ENCODE data around the gene PQBP1. TPM values are rescaled to one million over a fixed set of nuclear protein-coding genes. Genes with fewer than 3 reads are reported as not detected.
A peak's percentile ranks its signal among the peaks of the same experiment; 100 is the strongest.
"Not testable (repeated sequence)": the region's sequence is repeated elsewhere in the genome, so short reads cannot be mapped to it uniquely, and the experiment has no call there.

PQBP1 gene, protein sequence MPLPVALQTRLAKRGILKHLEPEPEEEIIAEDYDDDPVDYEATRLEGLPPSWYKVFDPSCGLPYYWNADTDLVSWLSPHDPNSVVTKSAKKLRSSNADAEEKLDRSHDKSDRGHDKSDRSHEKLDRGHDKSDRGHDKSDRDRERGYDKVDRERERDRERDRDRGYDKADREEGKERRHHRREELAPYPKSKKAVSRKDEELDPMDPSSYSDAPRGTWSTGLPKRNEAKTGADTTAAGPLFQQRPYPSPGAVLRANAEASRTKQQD
- 53.0 and 61.4 TPM in 2 replicates for total RNA-seq (2014; rRNA removed; shearing (Covaris generic))

DNA sequence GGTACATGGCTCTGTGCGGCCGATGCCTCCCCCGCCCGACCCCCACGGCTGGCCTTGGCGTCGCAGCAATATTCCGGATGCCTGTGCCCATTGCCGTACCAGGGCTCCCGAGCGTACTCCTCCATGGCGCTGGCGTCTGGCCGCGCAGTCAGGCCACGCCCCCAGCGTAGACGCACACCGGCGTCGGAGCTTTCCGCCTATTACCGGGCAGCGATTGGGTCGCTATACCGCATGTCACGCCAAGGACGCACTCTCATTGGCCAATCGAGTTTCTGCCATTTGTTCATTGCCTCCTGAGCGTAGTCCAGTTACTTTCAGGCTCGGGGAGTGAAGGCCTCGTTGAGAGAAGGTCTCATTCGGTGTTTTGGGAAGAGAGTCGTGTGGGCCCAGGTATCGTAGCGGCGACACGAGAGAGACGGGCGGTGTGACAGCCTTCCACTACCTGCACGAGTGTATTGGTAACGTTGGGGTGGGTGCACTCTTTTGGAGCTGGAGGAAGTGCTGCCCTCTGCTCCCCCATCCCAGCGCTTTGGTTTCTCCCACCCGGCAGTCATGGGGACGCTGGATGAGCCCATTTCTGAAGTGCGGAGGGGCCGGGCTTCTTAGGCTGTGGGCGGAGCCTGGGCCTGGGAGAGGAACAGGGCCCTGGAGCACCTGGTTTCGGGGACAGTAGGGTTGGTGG is at the start of gene PQBP1, which contains the start of gene TIMM17B:
PQBP1 (plus strand) TSS at position 306 of the 682 bp plus-strand sequence. CDS start 580 bp downstream, outside the sequence.
TIMM17B (minus strand) TSS at position 144 of the 682 bp plus-strand sequence; CDS start at position 125, 19 bp downstream.
- peak; percentile 97 for DNase-seq (ENCODE audit: low spot score)

DNA sequence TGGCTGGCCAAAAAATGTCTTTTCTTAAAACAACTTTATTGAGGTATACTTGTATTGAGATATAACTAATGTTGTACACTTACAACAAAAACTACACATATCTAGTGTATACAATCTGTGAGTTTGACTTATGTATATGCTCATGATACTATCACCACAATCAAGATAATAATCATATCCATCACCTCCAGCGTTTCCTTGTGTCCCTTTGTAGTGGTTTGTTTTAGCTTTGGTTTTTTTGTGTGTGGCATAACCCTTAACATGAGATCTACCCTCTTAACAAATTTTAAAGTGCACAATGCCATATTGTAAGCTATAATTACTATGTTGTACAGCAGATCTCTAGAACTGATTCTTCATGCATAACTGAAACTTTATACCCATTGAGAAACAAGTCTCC is 48.9 kb upstream of the PQBP1 start:
- no peak for DNase-seq (ENCODE audit: low spot score)

DNA sequence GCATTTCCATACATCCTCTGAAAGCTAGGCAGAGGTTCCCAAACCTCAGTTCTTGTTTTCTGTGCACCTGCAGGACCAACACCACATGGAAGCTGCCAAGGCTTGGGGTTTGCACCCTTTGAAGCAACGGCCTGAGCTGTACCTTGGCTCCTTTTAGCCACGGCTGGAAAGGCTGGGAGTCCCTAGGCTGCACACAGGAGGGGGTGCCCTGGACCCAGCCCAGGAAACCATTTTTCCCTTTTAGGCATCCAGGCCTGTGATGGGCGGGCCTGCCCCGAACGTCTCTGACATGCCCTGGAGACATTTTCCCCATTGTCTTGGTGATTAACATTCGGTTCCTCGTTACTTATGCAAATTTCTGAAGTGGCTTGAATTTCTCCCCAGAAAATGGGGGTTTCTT is 44.9 kb upstream of the PQBP1 start:
- DNase-seq (ENCODE audit: low spot score): no peak

DNA sequence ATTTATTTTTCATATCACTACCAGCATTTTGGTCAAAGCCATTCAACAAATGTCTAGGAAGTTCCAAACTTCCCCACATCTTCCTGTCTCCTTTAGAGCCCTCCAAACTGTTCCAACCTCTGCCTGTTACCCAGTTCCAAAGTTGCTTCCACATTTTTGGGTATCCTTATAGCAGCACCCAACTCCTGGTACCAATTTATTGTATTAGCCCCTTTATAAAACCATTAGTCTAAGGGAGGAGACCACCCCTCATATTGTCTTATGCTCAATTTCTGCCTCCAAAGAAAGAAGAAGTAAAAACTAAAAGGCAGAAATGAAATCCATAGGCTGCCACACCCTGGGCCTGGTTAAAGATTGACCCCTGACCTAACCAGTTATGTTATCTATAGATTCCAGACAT is 44.2 kb upstream of the PQBP1 start:
- DNase-seq (ENCODE audit: low spot score): not testable (repeated sequence)

DNA sequence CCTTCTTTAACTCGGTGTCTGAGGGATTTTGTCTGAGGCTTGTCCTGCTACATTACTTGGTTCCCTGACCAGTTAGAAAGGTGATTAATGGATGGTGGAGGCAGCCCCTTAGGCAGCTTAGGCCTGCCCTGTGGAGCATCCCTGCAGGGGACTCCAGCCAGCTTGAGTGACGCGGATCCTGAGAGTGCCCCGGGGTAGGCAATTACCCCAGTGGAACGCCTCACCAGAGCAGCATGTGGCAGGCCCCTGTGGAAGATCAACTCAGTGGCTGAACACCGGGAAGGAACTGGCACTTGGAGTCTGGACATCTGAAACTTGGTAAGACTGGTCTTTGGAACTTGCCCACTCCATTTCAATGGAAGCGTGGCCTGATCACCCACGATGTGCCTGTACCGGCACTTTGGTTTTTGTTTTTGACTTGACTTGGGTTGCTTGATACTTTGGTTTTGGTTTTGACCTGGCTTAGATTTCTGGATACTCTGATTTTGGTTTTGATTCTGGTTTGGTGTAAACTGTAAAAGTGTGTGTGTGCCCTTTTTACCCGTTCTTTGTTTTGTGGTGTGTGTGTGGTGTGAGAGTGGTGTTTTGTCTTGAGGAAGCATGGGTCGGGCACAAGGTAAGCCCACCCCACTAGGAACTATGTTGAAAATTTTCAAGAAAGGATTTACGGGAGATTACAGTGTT is 43.5 kb upstream of the PQBP1 start:
- not testable (repeated sequence) for DNase-seq (ENCODE audit: low spot score)

DNA sequence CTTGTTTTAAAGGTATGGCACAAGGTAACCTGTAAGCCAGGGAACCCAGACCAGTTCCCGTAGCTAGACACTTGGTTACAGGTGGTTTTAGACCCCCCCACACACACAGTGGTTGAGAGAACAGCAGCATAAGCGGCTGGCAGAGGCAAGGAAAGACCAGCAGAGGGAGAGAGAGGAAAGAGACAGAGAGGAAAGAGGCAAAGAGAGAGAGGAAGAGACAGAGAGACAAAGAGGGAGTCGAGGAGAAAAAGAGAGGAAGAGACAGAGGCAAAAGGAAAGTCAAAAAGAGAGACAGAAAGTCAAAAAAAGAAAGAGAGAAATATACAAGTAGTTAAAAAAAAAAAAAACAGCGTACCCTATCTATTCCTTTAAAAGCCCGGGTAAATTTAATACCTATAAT is 42.8 kb upstream of the PQBP1 start:
- no peak for DNase-seq (ENCODE audit: low spot score)

DNA sequence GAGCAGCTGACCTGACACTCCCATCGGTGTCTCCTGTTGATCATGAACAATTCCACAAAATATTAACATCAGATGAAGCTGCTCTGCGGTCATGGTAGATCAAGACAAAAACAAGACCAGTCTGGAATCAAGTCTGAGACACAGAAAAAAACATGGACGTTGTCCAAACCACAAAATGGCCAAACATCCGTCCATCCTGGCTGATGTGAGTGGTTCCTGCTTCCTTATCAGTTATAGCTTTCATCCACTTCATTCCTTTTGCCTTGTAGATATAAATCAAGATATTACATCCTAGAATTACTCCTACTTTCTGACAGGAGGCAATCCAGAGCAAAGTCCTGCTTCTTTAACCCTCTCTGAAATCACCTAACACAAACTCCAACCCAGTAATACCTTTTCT is 33.5 kb upstream of the PQBP1 start:
- peak; percentile 41 for DNase-seq (ENCODE audit: low spot score)

DNA sequence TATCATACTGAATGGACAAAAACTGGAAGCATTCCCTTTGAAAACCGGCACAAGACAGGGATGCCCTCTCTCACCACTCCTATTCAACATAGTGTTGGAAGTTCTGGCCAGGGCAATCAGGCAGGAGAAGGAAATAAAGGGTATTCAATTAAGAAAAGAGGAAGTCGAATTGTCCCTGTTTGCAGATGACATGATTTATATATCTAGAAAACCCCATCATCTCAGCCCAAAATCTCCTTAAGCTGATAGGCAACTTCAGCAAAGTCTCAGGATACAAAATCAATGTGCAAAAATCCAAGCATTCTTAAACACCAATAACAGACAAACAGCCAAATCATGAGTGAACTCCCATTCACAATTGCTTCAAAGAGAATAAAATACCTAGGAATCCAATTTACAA is 25.7 kb upstream of the PQBP1 start:
- not testable (repeated sequence) for DNase-seq (ENCODE audit: low spot score)

DNA sequence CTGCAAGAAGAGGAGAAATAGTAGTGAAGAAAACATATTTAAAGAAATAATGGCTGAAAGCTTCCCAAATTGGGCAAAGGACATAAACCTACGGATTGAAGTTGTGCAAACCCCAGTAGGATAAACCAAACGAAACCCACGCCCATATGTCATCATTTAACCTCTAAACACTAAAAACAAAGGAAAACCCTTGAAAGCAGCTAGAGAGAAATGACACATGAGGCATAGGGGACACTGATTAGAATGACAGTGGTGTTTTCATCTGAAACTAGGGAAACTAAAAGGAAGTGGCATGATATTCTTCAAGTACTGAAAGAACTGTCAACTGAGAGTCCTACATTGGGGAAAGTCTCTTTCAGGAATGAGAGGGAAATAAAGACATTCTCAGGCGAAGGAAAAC is 20.8 kb upstream of the PQBP1 start:
- not testable (repeated sequence) for DNase-seq (ENCODE audit: low spot score)

DNA sequence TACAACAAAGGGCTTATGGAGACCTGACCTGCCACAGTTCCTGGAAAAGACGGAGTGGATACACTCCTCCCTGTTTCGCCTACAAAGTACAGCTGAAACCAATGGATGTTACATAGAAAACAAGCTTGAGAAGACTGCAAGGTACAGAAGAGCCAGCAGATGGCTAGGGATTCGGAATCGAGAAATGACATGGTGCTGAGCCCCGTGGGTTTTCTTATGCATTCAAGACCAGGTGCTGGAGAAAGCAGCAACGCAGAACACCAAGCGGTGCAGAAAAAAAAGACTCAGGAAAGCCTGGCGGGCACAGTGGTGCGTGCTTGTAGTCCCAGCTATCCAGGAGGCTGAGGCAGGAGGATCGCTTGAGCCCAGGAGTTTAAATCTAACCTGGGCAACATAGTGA is 14.0 kb upstream of the PQBP1 start:
- no peak for DNase-seq (ENCODE audit: low spot score)

DNA sequence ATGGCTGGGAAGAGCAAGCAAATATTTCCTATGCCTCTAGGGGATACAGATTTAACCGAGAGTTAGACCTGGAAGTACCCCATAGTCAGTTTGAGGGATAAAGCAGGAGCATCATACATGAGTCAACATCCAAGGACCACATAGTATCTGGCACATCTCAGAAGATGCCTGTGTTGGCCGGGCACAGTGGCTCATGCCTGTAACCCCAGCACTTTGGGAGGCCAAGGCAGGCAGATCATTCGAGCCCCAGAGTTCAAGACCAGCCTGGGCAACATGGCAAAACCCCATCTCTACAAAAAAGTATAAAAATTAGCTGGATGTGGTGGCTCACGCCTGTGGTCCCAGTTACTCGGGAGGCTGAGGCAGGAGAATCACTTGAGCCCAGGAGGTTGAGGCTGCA is 11.1 kb upstream of the PQBP1 start:
- DNase-seq (ENCODE audit: low spot score): not testable (repeated sequence)

DNA sequence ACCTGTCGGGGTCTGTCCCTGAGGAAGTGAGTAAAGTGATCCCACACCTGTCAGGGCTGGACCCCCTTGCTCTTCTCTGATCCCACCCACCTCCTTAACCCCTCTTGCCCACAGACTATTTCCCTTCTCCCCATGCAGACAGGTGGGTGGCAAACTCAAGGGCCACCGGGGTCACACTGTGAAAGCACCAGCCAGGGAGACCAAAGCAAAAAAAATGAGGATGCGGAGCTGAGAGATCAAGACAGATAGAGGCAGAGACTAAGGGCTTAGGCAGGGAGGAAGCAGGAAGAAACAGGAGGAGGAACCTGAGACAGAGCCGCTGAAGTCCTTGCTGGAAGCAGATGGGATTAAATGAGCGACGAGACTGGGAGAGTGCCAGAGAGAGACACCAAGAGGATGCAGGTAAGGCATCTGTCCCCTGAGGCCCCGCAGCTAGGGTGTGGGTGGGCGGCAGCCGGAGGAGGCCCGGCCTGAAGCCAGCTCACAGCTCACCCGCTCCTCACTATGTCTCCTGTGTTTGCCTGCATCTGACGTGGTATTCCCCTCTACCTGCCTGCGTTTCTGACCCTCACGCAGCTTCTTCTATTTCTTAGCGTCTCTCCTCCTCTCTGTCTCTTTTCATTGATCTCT is 7.3 kb upstream of the PQBP1 start:
- DNase-seq (ENCODE audit: low spot score): no peak

DNA sequence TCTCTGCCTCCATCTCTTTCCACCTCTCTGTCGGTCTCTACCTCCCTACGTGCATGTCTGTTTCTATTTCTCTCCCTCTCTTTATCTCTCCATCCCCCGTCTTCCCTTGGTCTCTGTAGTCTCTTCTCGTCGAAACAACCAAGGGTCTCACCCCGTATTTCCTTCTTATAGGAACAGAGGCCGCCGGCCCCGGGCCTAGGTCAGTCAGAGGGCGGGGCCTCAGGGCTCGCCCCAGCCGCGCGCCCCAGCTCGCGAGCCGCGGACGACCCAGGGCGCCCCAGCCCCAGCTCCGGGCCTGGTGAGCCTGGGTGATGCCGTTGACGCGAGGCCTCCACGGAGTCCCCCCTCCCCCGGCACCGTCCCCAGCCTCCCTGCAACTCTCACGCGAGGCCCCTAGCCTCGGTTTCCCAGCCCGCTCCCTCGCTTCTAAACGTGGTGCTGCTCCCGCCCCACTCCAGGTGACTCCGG is 6.8 kb upstream of the PQBP1 start:
- DNase-seq (ENCODE audit: low spot score): no peak

DNA sequence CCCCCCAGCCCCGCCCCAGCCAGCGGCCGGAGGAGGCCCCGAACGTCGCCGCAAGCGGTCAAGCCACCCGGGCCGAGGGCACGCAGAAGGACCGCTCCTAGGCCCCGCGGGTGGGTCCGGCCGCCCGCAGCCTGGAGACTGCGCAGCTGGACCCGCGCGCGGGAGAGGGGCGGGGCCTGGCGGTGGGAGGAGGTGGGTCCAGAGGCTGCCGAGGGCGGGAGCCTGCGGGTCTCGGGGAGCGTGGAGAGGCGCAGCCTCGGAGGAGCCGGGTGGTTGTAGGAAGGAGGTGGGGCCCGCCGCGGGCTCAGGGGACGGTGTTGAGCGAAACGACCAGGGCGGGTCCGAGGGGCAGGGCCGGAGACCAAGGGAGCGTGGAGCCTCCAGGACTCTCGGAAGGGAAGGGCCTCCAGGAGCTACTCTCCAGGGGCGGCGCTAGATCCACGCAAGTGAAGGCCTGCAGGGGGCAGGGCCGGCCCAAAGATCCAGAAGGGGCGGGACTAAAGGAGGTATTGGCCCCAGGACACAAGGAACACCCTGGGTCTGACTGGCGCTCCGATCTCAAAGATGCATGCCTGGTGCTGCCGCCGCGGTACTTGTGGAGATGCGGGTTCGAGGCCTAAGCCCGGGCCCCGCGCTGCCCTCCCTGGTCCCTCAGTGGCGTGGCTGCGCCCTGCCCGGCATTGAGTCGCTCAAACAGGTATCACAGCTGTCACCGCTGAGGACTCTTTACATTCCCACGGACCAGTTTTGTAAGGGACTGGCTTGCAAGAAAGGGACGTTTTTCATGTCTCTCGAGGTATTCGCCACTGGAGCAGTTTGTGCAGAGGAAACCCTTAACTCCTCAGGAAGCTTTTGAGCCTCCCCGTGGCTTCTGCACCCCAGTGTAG is 6.1 kb upstream of the PQBP1 start:
- peak; percentile 77 for DNase-seq (ENCODE audit: low spot score)

DNA sequence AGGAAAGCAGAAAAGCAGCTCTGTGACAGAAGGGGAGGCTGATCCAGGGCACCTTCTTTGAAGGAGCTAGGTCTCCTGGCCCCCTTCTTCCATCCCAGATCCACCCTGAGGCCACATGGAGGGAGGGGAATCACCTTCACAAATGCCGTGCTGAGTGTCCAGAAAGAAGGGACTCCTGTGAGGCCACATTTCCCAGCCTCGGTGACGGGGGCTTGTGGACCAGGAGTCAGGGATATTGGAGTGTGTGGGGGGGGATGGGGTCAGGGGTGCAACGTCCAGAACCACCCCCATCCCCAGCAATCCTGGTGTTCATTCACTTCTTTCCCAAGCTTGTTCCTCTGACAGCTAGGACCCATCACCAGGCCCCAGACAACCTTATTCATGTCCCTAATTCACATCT is 4.8 kb upstream of the PQBP1 start:
- DNase-seq (ENCODE audit: low spot score): no peak

DNA sequence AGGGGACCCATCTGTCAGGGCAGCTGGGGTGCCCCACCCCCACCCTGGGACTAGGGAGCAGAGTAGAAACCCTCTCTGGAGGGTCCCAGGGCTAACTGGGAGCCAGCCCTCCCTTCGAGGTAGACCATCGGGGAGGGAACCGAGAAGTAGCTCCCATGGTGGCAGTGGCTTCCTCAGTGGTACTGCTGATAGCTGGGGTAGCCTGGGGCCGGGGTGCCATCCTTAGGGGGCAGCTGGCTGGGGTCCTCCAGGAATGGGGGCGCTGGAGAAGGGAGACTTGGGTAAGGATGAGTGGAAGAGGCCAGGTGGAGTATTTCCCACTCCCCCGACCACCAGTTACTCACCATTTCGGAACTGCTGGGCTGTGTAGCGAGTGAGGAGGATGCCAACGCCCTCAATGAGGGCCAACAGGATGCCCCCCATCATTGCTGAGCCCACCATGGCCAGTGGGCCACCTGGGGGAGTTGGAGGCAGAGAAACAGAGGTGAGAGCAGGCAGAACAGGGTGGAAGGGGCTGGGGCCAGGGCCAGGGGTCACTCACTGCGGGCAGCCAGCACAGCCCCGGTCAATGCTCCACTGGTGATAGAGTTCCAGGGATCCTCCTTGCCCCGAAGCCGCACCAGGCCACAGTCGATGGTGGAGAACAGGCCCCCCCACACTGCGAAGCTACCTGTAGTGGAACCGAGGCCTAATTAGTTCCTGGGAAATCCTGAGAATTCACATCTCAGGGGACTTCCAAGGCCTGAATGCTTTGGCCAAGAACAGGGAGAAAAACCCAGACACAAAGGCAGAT is 4.0 kb upstream of the PQBP1 start:
- DNase-seq (ENCODE audit: low spot score): no peak

DNA sequence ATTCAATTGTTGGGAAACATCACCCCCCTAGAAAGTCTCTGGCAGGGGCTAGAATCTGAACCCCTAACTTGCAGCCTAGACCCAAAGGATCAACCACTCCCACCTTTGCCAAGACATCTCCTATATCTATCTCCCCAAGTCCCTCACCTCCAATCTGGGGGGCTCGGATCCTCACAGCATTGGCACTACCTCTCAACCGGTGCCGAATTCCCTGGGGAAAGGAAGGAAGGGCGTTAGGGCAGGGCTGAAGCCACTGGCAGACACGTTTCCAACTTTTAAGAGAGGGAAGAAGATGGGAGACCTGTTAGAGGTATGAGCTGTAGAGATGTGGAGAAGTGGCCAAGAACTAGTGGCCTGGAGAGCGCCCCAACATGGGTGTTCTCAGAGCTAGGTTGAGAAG is 2.8 kb upstream of the PQBP1 start:
- no peak for DNase-seq (ENCODE audit: low spot score)

DNA sequence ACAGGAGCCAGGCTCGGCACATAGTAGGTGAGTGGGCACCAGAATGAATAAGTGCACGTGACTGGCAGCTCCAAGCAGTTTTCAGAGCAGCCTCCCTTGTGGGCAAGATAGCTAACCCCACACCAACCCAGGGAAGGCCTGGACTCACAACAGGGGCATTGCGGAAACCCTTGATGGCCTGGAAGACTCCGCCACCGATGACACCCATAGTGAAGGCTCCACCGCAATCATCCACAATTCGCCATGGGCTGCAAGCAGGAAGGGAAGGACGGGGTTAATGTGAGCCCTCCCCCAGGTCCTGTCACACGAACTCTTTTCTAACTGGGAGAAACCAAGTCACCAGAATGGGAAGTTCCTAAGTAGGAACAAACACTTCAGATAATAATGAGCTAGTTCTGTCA is 1.1 kb upstream of the PQBP1 start:
- no peak for DNase-seq (ENCODE audit: low spot score)

DNA sequence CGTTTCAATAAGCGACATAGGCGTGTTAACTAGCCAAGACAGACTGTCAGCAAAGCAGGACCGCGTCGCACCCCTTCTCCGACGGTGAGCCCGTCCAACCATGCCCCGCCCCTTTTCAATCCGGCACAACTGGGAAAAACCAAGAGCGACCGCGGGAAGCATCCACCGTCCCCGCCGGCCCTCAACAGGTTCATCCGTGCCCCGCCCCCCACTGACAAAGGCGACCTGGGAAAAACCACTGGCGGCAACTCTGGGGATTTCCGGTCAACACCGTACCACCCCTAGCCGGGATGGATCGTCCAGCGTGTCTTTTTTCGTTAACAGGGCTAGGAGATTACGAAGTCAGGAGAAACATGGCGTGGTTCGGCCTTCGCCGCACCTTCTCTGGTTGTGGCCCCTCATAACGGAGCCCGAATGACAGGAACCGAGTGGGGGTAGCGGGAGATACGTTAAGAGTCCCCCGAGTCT is 539 bp upstream of the PQBP1 start:
- peak; percentile 61 for DNase-seq (ENCODE audit: low spot score)

DNA sequence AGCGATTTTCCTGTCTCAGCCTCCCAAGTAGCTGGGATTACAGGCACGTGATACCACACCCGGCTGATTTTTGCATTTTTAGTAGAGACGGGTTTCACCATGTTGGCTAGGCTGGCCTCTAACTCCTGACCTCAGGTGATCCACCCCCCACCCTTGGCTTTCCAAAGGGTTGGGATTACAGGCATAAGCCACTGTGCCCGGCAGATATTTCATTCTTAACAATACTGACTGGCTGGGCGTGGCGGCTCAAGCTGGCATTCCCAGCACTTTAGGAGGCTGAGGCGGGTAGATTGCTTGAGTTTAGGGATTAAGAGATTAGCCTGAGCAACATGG is 1.3 kb downstream of the PQBP1 start:
- no peak for DNase-seq (ENCODE audit: low spot score)
